Measurements from ENCODE around the gene CCSER1.
A peak's percentile ranks its signal among the peaks of the same experiment; 100 is the strongest.
"Not testable (repeated sequence)": the region's sequence is repeated elsewhere in the genome, so short reads cannot be mapped to it uniquely, and the experiment has no call there.

The CCSER1 gene

DNA sequence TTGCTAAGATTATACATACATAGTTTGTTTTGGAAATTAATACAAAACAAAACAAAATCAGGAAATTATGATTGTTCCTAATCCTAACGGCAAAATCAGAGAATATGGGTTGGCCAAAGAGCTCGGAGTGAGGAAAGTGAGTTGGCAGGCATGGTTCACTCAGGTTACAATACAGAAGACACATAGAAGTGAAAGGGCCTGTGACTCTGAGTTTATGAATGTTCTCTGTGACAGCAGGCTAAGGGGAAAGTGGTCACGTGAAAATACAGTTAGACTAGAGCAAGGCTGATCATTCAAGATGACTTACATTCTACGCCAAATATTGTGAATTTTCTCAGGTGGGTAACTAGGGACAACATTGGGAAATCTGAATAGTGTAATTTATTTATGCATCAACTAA lies 1001.3 kb downstream of the CCSER1 start:
- DNase-seq (ENCODE audit: low read depth, low spot score): no peak

DNA sequence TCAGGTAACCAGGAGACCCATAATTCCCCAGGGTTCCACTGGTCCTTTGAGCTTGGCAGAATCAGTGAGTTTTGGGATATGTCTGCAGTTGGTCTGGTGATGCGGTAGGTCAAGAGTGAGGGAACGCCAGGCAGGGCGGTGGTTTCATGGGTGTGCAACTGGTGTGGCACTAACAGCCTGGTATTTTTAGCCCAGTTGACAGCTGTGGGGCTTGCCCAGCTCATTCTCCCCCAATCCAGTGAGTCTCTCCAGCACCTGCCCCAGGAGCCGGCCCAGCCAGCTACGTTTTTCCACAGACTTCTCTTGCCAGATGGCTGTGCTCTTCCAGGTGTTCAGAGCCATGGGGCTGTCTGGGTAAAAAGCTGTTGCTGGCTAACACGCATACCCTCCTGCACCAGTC lies 1019.9 kb downstream of the CCSER1 start:
- no peak for DNase-seq (ENCODE audit: low read depth, low spot score)

DNA sequence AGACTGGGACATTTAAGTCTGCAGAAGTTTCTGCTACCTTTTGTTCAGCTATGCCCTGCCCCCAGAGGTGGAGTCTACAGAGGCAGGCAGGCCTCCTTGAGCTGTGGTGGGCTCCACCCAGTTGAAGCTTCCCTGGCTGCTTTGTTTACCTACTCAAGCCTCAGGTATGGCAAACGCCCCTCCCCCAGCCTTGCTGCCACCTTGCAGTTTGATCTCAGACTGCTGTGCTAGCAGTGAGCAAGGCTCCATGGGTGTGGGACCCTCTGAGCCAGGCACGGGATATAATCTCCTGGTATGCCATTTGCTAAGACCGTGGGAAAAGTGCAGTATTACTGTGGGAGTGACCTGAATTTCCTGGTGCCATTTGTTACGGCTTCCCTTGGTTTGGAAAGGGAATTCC lies 1026.8 kb downstream of the CCSER1 start:
- DNase-seq (ENCODE audit: low read depth, low spot score): not testable (repeated sequence)

DNA sequence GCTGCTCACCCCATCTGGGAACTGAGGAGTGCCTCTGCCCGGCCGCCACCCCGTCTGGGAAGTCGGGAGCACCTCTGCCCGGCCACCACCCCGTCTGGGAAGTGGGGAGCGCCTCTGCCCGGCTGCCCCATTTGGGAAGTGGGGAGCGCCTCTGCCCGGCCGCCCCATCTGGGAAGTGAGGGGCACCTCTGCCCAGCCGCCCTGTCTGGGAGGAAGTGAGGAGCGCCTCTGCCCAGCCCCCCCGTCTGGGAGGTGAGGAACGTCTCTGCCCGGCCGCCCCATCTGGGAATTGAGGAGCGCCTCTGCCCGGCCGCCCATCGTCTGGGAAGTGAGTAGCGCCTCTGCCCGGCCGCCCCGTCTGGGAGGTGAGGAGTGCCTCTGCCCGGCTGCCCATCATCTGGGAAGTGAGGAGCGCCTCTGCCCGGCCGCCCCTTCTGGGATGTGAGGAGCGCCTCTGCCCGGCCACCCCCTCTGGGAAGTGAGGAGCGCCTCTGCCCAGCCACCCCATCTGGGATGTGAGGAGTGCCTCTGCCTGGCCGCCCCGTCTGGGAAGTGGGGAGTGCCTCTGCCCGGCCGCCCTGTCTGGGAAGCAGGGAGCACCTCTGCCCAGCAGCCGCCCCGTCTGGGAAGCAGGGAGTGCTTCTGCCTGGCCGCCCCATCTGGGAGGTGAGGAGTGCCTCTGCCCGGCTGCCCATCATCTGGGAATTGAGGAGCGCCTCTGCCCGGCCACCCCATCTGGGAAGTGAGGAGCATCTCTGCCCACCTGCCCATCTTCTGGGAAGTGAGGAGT lies 1040.9 kb downstream of the CCSER1 start:
- not testable (repeated sequence) for DNase-seq (ENCODE audit: low read depth, low spot score)

DNA sequence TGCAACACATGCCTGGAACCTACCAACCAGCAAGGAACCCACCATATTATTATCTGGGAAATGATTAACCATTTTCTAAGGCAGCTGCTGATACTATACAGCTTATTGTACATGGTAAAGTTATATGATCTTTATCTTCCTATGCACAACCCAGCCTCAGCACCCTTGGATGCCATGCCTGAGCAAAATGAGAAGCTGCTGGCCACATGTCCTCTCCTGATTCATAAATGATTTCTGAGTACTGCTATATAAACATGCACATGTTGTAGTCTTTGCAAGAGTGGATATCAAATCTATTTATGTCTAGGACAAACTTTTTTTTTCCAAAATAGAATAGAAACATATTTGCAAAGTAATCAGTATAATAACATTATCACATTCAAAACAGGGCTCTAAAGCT lies 1043.6 kb downstream of the CCSER1 start:
- no peak for DNase-seq (ENCODE audit: low read depth, low spot score)

DNA sequence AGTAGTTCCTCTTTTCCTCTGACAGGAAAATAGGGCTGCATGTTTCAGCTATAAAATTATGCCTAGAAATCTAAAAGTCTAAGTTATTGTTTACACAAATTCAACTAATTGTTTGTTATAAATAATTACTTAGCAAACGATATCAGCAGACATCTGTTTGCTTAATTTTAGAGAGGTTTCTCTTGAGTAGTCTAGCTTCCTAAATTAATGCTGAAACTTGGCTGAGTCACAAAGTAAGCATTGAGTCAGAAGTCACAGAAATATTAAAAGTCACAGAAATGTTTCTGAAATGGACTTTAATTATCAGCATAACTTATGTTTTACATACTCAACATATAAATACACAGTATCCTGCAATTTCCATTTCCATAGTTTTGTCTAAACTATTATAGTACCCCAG lies 1044.0 kb downstream of the CCSER1 start:
- no peak for DNase-seq (ENCODE audit: low read depth, low spot score)

DNA sequence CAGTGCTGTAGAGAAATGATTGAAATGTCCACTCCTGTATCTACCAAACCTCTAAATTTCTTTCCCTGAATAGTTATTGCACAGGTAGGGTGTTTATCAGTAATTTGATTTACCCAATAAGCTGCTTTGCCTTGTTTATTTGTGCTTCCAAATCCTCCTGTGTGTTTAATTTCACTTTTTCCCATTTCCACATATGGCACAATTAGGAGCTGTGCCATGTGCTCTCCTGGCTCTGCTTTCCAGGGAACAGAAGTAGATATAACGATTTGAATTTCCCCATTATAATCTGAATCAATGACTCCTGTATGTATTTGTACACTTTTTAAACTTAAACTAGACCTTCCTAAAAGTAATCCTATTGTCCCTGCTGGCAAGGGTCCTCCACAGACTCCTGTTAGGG lies 1057.9 kb downstream of the CCSER1 start:
- not testable (repeated sequence) for DNase-seq (ENCODE audit: low read depth, low spot score)

DNA sequence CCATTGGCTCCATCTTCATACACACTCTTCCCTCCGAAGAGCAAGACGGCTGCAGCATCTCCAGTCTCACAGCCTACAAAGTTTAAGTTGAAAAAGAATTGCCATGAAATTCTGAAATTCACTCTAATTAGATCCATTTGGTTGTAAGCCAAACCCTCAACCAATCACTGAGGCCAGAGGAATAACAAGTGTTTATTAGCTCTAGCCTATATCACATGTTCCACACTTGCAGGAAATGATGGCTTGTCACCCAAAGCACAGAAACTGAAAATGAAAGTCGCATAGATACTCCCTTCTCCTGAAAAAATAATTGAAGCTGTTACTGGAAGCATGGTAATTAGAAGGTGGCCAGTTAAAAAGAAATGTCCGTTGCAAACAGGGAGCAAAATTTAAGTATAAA lies 1071.8 kb downstream of the CCSER1 start:
- no peak for DNase-seq (ENCODE audit: low read depth, low spot score)

DNA sequence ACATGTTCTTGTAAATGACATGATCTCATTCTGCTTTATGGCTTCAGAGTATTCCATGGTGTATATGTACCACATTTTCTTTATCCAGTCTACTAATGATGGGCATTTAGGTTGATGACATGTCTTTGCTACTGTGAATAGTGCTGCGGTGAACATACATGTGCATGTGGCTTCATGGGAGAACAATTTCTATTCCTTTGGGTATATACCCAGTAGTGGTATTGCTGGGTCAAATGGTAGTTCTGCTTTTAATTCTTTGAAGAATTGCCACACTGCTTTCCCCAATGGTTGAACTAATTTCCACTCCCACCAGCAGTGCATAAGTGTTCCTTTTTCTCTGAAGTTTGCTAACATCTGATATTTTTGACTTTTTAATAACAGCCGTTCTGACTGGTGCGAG lies 1080.3 kb downstream of the CCSER1 start:
- no peak for DNase-seq (ENCODE audit: low read depth, low spot score)

DNA sequence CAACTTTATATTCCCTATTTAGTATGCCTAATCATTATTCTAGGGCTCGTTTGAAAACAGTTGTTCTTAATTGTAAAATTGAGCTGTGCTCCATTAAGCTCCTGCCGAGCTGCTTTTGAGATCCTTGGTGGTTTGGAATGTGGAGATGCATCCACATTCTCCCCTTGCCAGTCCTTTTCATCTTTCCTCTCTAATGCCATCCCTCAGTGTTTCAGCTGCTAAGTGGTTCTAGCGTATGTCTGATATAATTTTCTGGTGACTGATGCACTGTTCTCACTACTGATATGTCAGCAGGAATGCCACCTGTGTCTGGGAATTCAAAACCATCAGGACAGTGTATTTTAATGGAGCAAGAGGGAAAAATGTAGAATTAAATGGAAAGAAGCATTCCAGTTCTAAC lies 1085.0 kb downstream of the CCSER1 start:
- DNase-seq (ENCODE audit: low read depth, low spot score): no peak

DNA sequence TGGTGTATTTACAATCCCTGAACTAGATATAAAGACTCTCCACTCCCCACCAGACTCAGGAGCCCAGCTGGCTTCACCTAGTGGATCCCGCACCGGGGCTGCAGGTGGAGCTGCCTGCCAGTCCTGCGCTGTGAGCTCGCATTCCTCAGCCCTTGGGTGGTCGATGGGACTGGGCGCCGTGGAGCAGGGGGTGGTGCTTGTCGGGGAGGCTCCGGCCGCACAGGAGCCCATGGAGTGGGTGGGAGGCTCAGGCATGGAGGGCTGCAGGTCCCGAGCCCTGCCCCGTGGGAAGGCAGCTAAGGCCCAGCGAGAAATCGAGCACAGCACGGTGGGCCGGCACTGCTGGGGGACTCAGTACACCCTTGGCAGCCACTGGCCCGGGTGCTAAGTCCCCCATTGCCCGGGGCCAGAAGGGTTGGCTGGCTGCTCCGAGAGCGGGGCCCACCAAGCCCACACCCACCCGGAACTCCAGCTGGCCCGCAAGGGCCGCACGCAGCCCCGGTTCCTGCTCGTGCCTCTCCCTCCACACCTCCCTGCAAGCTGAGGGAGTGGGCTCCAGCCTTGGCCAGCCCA lies 1090.7 kb downstream of the CCSER1 start:
- not testable (repeated sequence) for DNase-seq (ENCODE audit: low read depth, low spot score)

DNA sequence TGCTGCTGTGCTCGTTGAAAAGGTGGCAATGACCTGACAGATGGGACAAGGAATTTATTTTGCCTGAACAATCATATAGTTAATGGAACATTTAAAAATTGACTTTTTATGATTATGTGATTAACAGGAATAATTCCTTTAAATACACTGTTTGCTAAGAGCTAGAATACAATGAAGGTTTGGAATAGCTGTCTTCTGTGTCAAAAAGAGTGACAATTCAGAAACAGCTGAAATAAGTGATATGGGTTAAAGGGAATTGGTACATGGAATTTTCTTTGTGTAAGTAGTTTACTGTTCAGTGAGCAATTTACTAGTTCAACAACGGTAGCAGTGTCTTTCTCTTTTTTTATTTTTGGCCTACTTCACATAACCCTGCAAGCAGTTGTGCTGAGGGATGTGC lies 1093.1 kb downstream of the CCSER1 start:
- DNase-seq (ENCODE audit: low read depth, low spot score): no peak

DNA sequence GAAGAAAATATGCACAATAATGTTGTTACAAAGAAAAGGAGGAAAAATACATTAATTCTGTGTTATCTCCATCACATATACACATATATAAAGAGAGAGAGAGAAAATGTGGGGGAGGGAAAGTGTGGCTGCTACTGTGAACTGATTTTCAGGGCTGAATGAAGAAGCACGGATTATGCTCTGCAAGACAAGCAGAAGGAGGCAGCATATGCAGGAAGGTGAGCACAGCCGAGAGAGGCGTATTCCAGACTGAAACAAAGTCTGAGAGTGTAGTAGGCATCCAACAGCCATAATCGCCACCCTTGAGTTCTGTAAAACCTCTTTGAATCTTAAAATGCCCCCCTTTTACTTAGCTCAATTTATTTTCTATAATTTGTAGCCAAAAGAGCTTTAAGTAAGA lies 1094.8 kb downstream of the CCSER1 start:
- DNase-seq (ENCODE audit: low read depth, low spot score): no peak

DNA sequence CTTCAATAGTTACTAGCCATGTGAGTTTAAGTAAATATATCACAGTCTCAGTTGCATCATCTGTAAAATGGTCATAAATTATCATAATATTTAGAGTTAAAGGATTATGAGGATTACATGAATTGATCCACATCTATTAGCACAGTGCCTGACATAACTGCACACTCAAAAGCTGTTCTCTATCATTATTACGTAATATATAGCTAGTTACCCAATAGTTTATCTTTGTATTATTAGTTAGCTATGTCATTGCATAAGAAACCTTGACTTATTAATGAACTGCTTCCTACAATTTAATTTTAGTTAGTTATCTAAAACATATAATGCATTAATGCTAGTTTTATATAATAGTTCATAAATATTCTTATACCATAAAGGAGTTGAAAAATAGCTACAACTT lies 1099.7 kb downstream of the CCSER1 start:
- DNase-seq (ENCODE audit: low read depth, low spot score): no peak

DNA sequence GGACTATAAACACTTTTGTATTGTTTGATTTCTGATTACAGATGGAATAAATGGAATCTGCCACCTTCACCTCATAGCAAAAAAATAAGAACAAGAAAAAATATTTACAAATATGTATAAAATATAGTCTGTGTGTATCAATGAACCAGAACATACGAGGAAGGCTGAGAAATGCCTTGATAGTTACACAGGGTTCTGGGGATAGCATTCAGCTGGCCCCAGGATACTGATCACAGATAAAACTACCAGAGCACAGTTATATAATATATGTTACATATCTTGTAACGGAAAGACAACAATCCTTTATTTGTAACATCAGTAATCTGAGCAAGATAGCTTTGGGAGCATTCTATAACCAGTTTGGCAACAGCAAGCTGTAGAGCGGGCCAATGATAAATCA lies 1101.5 kb downstream of the CCSER1 start:
- DNase-seq (ENCODE audit: low read depth, low spot score): no peak

DNA sequence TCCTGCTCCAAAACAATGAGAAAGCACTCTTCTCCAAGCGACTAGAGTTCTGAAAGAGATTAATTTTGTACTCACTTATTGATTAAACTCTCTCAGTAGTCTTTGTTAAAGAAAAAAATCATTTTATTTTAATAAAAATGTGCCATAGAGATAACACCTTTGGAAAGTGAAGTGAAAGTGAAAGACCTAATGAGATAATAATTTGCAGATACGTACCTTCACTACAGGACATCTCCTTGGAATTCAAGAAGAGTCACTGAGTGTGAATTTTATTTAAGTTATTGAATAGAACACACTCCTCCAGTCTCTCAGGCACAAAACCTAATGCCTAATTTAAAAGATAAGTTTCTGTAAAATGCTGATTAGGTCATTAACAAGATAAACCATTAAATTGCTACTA lies 1106.0 kb downstream of the CCSER1 start:
- no peak for DNase-seq (ENCODE audit: low read depth, low spot score)

DNA sequence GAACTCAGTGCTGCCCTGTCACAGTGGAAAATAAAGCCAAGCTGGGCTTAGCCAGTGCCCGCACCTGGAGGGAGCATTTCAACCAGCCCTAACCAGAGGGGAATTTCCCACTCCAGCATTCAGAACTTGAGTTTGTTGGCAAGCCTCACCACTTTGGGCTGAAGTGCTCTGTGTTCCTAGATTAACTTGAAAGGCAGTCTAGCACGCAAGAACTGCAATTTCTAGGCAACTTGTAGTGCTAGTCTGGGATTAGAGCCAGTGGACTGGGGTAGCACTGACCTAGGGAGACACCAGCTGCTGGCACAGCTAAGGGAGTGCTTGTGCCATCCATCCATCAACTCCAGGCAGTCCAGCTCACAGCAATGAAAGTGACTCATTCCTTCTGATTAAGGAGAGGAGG lies 1115.9 kb downstream of the CCSER1 start:
- DNase-seq (ENCODE audit: low read depth, low spot score): no peak

DNA sequence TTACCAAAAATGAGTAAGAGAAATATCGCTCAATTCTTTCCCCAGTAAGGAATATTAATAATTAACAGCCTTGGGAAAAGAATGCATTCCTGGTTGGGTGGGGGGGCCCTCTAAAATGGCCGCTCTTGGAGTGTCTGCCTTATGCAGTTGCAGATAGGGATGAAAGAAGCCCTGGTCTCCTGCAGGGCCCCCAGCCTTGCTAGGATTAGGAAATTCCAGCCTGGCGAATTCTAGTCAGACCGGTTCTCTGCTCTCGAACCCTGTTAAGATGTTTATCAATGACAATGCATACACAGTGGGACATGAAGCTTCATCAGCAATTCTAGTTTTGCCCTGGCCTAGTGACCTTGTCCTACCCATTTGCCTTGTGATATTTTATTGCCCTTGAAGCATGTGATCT lies 1128.8 kb downstream of the CCSER1 start:
- peak; percentile 57 for DNase-seq (ENCODE audit: low read depth, low spot score)

DNA sequence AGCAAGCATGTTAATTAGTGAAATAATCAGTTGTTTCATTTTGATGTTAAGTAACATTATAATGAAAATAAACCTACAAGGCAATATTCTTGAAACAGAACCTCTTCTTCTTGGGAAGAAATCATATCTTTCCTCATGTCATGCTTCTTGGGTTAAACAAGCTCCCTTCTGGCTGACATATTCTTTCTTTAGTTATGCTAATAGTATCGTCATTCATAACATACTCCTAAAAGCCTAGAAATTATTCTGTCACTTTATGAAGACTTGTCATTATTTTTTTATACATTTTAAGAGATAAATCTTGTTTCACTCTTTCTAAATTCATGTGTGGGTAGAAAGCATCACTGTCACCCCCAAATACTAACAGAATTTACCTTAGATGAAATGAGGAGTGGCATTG lies 1129.6 kb downstream of the CCSER1 start:
- no peak for DNase-seq (ENCODE audit: low read depth, low spot score)

DNA sequence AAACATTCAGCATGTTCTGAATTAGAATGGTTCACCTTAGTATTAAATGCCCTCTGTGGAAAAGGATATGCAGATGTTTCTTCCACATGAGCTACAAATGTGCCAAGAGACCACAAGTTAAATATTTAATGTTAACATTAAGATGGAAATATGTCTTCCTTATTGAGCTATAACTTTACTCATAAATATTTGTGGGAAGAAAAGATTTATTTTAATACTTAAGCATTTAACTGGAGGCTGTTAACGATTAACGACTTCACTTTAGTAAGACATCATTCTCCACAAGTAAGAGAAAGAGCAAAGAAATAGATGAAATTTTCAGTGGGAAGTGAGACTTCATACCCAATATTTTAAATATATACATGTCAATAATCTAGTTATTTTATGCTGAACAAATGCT lies 1130.5 kb downstream of the CCSER1 start:
- DNase-seq (ENCODE audit: low read depth, low spot score): no peak

DNA sequence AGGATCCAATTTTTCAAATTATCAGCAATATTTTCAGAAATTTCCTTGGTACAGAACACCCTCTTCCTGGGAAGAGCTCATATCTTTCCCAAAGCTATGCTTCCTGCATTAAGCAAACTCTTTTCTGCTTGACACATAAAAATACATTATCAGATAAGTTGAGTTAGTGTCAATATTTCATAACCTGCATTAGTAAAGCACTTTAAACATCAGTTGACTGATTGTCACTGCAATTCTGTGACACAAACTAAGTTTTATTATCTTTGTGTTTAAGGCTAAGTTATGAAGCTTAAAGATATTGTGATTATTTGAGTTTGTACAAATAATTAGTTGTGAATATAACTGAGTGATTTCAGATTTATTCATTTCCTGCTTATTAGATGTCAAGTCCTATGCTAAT lies 1131.1 kb downstream of the CCSER1 start:
- DNase-seq (ENCODE audit: low read depth, low spot score): no peak

DNA sequence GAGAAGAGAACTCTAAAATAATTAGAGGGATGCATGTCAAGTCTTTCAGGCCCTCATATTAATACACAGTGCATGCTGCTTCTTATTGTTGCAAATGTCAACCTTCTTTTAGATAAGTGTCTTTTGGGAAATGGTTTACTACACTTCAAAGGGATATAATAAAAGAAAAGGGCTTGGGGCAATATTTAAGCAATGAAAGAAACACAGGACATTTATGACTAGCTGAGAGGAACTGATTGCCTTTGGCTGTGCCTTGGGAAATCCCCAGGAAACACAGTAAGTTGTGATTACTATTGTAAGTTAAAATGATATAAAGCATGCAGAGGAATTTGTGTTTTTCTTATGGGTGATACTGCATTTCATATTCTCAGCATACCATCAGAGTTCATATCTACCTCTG lies 1140.3 kb downstream of the CCSER1 start:
- no peak for DNase-seq (ENCODE audit: low read depth, low spot score)

DNA sequence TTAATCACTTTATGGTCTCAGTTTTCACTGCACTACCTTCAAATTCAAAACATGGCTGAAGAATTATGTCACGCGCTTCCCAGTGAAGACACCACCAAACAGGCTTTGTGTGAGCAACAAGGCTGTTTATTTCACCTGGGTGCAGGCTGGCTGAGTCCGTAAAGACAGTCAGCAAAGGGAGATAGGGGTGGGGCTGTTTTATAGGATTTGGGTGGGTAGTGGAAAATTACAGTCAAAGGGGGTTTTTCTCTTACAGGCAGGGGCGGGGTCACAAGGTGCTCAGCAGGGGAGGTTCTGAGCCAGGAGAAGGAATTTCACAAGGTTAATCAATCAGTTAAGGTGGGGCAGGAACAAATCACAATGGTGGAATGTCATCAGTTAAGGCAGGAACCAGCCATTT lies 1141.3 kb downstream of the CCSER1 start:
- DNase-seq (ENCODE audit: low read depth, low spot score): peak; percentile 30

DNA sequence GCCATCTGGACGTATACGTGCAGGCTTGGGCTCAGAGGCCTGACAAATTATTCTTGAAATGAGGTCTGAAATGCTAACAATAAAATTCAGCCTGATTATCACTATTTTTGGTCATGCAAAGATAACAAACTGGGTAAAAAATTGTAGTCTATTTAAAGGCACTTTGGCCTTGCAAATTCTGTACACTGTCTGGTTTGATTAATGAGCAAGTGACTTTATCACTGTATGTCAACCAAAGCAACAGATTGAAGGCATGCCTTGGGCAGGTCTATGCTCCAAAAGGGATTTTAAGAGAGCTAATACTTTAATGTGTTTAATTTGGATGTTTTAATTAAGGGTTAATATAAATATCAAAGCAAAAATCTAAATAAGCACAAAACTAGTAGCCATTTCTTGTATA lies 1141.7 kb downstream of the CCSER1 start:
- DNase-seq (ENCODE audit: low read depth, low spot score): no peak

Measured in iPS DF 19.7 (cell line).